Stimulated activated CD8-positive, alpha-beta memory T cell treated with anti-CD3 and anti-CD28 coated beads, Interleukin-15, amount 100 ng/mL, for 24 hours (primary cell): Measurements from ENCODE around the gene SI.
"Not testable (repeated sequence)": the region's sequence is repeated elsewhere in the genome, so short reads cannot be mapped to it uniquely, and the experiment has no call there.

Source experiments
- DNase-seq: peaks from one replicate; pipeline ENCODE4 v3.0.0-alpha.2; 2020; ENCODE audit warnings: low read depth

Gene SI

DNA sequence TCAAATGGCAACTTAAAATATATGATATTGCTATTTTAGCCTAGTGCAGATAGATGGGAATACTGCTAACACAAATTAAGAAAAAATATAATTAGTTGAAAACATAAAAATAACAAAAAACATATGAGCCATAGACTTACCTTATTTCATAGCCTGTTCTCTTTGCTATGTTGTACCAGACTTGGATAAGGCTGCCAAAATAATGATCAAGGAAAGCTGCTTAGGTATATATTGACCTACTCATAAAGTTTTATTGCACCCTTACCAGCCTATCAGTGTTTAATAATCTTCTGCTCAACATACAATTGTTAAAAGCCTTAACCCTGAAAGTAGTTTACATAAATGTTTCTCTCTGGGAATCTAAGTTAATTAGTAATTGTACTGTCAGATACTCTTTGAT, at the start of gene SI:
Gene SI, minus strand, starts transcription at position 204 of the 400 bp plus-strand sequence. CDS start 2,484 bp downstream, outside the sequence.
- no peak for DNase-seq

DNA sequence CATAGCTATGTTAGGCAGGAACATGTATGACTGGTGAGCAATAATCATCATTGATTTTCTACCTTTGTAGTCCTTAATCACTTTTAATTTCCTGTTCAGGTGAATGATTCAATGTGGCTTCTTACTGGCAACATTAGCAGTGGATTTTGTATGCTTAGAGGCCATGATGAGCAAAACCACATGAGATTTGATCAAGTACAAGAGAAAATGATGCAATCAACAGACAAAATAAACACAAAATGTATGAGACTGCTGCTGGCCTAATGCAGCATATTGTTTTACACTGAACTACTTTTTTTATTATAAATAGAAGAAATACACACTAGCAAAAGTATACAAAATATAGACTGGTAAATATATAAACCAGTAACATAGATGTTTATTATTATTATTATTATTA, 47.5 kb upstream of the SI start:
- no peak for DNase-seq

GRCh38 chr3:165111401-165111800, 33.1 kb upstream of the SI start:
- DNase-seq, result no peak

DNA sequence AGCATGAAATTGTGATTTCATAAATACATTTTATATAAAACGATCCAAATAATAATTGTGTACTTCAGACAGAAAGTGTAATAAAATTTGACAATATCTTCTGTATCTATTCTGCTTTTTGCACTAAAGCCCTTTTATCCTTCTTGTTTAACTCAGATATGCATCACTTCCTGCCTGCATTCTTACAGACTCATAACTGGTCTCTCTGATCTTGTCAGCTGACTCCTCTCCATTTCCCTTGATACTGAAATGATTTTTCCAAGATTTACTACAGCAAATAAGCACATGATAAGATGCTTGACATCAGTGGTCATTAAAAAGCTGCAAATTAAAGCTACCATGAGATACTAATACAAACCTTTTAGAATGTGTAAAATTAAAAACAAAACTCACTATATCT, 25.3 kb upstream of the SI start:
- no peak for DNase-seq

GRCh38 chr3:165082650-165083049, 4.4 kb upstream of the SI start:
- no peak for DNase-seq

GRCh38 chr3:165081183-165081582, 2.9 kb upstream of the SI start:
- no peak for DNase-seq

GRCh38 chr3:165075695-165076094, 2.6 kb downstream of the SI start:
- no peak for DNase-seq

DNA sequence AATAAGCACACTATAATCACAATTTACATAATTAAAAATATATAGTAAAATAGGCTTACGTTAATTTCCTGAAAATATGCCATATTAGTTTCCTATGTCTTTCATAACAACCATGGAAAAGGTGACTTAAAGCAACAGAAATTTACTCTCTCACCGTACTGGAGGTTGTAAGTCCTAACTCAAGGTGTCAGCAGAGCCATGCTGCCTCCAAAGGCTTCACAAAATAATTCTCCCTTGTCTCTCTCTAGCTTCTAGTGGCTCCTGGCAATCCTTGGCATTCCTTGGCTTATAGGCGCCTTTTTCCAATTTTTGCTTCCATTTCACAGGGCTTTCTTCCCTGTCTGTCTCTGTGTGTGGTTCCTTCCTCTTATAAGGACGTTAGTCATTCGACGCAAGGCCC, 7.6 kb downstream of the SI start:
- no peak for DNase-seq

DNA sequence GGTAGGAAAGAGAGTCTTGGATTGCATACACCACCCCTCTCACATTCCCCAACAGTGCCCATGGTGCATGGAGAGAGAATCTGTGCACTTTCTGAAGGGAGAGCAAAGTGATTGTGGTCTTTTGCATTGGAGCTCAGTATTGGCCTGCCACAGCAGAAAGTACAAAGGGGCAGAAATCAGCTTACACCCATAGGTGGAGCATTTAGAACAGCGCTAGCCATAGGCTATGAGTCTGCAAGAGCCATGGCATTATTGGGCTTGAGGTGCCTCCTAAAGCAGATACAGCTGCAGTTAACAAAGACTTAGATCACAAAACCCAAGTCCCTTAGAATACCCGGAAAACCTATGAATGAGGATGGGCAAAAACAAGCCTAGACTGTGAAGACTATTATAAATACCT, 21.8 kb downstream of the SI start:
- no peak for DNase-seq

DNA sequence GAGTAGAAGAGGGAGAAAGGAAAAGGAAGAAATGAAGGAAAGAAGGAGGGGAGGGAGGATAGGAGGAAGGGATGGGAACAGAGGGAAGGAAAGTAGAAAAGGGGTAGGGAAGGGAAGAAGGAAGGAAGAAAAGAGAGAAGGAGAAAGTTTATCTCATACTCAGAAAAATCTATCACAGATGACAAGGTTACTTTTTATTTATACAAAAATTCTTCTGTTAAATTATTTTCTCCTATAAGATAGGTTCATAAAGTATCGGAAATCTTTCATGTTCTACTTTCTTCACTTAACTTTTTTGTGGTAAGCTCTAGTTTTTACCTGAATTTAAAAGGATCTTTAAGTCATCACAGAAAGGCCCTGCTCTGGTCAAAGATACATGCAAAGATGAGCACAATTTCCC, 38.1 kb downstream of the SI start:
- DNase-seq, result no peak

- DNase-seq, result no peak
Measured at GRCh38 chr3:165011557-165011956, 66.7 kb downstream of the SI start.

DNA sequence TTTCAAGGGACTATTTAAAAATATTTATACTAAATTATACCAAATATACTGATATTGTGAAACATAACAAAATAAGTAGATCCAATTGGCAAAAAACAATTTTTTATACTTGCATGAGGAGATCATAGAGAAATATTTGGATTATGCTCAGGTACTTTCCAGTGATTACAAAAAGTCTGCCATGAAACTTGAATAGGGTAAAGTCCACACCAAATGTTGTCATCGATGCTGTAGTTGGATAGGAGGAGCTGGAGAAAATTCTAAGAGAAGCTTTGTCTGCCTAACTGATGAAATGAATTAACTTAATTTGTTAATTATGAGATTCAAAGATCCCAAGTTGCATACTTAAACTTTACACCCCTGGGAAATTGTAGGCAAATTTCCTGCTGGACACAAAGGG, 93.3 kb downstream of the SI start:
- DNase-seq, result no peak

- no peak for DNase-seq
Measured at GRCh38 chr3:164962610-164963009, 115.7 kb downstream of the SI start.

DNA sequence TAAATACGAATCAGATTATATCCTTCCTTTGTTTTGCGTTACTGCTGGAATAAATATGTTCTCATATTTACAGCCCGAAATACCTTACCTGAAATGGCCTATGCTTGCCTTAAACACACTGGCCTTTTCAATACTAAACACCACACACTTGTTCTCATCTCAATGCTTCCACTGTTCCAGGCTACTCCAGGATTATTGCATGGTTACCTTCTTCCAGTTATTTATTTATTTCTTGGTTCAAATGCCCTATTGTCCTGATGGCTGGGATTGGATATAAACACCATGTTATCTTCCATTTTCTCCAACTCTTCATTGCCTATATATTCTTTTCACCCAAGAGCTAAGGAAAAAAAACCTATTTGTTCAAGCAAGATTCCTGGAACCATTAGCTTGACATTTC, 125.3 kb downstream of the SI start:
- DNase-seq, result no peak

DNA sequence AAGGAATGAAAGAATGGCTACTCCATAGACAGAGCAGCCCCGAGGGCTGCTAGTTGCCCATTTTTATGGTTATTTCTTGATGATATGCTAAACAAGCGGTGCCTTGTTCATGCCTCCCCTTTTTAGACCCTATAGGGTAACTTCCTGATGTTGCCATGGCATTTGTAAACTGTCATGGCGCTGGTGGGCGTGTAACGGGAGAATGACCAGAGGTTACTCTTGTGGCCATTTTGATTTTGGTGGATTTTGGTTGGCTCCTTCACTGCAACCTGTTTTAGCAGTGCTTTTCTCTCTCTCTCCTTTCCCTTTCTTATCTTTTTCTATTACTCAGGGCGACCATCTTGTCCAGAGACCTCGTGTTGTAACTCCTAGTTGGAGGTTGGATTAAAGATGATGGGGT, 126.9 kb downstream of the SI start:
- DNase-seq, result not testable (repeated sequence)

GRCh38 chr3:164940745-164941144, 137.6 kb downstream of the SI start:
- DNase-seq, result no peak

DNA sequence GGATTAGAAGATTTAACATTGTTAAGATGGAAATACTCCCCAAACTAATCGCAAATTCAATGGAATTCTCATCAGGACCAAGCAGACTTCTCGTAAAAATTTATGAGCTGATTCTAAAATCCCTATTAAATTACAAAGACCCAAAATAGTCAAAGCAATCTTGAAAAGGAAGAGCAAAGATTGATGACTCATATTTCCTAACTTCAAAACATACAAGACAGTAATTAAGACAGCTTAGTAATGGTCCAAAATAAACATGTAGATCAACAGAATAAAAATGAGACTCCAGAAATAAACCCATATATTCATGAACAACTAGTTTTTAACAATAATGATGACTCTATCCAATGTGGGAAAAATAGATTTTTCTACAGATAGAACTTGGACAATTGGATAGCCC, 148.7 kb downstream of the SI start:
- DNase-seq, result no peak
